D721Med (cell line): ENCODE data around the gene EMP3.

Source experiments
- DNase-seq: peaks from one replicate; pipeline ENCODE4 v3.0.0; 2011; ENCODE audit warnings: low spot score; ENCODE audit not compliant: insufficient read length
- FAIRE-seq: peaks from 2 replicates; lab custom pipeline; 2011; peaks lifted over from hg19 to GRCh38; lab: Jason Lieb, UNC
- TF ChIP-seq, protein P1 (sequence below): IDR thresholded peaks from 2 replicates; pipeline ENCODE4 v1.5.1; 2012; ENCODE audit warnings: mild to moderate bottlenecking, control low read depth; ENCODE audit not compliant: insufficient read depth; ENCODE audit errors: missing control alignments

EMP3 gene

DNA sequence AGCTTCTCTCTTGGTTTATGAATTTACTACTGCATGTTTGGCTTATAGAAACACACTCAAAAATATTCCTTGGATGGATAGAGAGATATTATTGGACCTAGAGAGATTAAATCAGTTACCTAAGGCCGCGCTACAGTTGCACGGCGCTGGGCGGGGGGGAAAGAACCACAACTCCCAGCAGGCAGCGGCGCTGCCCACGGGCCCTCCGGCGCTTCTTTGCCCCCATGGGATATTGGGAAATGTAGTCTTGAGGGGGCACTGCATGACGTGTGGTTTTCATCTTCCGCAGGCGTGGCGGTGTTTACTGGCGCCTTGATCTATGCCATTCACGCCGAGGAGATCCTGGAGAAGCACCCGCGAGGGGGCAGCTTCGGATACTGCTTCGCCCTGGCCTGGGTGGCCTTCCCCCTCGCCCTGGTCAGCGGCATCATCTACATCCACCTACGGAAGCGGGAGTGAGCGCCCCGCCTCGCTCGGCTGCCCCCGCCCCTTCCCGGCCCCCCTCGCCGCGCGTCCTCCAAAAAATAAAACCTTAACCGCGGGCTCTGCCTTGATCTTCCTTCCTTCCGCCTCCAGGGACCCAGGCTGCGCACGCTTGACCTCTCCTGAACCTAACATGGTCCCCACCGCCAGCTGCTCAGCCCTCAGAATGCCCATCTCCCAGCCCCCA, 4.8 kb downstream of the EMP3 start:
- FAIRE-seq (no peak), DNase-seq (peak; percentile 89)
- TF ChIP-seq, protein P1, sequence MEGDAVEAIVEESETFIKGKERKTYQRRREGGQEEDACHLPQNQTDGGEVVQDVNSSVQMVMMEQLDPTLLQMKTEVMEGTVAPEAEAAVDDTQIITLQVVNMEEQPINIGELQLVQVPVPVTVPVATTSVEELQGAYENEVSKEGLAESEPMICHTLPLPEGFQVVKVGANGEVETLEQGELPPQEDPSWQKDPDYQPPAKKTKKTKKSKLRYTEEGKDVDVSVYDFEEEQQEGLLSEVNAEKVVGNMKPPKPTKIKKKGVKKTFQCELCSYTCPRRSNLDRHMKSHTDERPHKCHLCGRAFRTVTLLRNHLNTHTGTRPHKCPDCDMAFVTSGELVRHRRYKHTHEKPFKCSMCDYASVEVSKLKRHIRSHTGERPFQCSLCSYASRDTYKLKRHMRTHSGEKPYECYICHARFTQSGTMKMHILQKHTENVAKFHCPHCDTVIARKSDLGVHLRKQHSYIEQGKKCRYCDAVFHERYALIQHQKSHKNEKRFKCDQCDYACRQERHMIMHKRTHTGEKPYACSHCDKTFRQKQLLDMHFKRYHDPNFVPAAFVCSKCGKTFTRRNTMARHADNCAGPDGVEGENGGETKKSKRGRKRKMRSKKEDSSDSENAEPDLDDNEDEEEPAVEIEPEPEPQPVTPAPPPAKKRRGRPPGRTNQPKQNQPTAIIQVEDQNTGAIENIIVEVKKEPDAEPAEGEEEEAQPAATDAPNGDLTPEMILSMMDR, result peak; percentile 11

- FAIRE-seq, result no peak
- TF ChIP-seq, protein P1, result no peak
Measured at GRCh38 chr19:48332351-48332661, 7.0 kb downstream of the EMP3 start.

DNA sequence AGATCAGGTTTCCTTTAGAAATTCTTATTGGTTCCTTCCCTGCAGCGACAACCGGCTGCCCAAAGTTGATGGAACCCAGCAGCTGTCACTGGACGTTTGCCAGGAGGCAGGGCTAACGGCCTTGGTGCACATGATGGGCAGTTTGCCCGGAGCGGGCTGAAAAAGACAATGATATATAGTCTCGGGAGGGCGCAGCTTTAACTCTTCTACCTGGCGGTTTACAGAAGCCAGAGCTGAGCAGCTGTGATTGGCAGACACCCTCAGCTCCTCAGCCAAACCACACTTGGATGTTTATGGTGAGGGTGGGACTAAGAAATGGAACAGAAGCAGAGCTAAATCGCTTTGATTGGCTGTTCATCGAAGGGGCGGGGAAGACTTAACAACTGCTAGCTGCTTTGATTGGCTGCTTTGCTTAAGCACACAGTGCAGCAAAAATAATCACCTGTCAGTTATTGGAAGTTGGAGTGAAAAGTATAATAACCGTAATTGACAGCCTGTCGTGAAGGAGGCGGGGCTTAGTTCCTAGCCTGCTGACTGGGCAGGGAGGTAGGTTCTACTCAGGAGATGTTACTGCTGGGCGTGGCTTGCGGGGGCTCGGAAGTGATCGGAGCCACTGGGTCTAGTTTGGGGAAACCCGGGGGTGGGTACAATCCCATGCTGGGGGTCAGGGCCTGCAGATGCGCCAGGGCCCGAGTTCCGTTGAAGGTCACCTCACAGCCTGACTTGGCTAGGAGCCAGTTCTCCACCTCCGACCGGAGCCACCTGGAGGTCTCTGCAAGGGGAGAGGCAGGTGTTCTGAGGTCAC, 7.5 kb downstream of the EMP3 start:
- FAIRE-seq (peak; percentile 91), DNase-seq (peak; percentile 93)
- TF ChIP-seq, protein P1, result no peak

More at GRCh38 chr19:48332351-48332661, 7.0 kb downstream of the EMP3 start:
- DNase-seq, result no peak

DNA sequence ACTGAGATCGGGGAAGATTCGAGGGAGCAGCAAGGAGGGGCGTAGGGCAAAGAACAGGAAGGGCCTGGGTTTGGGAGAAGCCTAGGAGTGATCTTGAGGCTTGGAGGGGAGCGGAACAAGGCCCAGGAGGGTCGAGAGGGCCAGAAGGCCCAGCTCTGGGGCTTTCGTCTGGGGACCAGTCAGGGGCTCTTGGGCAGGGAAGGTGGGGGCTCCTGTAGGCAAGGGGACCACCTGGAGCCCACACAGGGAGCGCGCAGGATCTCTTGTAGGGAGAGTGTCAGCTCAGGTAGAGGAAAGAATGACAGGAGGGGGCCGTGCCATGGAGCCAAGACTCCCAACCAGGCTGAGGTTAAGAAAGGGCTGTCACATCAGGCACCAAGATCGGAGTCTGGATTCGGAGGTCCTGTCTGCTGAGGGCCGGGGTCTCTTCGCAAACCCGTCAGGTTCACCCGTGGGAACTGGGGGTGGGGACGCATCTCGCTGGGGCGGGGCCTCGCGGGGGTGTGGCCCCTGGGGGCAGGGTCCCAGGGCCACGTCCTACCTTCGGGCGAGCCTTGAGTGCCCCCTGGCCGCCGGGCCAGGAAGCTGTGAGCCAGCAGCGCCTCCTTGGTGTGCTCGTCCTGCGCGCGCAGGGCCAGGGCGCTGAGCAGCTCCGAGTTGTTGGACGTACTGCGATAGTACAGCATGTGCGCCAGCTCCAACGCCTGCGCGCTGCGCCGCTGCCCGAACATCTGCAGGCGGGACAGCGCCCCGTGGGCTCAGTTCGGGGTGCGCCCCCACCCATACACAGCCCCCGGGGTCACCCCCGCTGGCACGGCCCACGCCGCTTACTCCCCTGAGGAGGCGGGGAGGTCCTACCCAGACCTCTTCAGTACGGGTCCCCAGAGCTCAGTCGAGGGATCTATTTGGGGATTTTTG, 8.4 kb downstream of the EMP3 start:
- FAIRE-seq, result no peak
- TF ChIP-seq, protein P1, result peak; percentile 66
- peak; percentile 87 for DNase-seq

DNA sequence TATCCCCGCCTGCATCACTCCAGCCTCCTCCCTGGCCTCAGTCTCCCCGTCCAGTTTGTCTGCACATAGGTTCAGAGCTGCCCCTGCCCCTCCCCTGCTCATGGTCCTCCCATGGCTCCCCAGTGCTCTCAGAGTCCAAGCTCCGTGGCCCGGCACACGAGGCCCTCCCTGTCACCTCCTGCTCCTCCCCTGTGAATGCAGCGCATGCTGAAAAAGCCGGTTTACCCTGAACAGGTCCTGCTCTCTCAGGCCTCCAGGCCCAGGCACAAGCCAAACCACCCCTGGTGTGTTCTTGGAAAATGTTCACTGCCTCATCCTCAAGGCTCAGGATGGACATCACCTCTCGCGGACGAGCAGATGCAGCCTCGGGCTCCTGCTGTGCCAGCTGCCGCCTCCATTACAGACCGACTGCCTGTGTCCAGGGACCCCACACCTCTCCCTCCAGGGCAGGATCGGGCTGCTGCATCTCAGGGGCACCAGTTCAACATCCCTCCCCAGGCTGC, 13.0 kb downstream of the EMP3 start:
- TF ChIP-seq, protein P1, result no peak
- DNase-seq (no peak), FAIRE-seq (no peak)

GRCh38 chr19:48338802-48339503, 13.6 kb downstream of the EMP3 start:
- FAIRE-seq (no peak), DNase-seq (no peak)
- TF ChIP-seq, protein P1, result no peak
